ENCODE measurements around the gene APOL1. TPM values are rescaled to one million over a fixed set of nuclear protein-coding genes. Genes with fewer than 3 reads are reported as not detected.

Gene APOL1
- total and polyA plus RNA-seq, 3 experiments from 2014 or later, result 25.6 to 34.3 (median 32.8) TPM

GRCh38 chr22:36279219-36279666 lies 26.3 kb downstream of the APOL1 start:
- Mint-ChIP-seq H3K27me3 (peaks cover 0 to 2% of the 10 kb centered on the region in 2 donors), H3K9me3 (no peaks in the 10 kb centered on the region), H3K27ac (peak overlapping the region in 3 of 8 donors; percentile 21 to 91 (median 76)), H3K4me1 (peaks cover 13 to 25% (median 18%) of the 10 kb centered on the region in 3 donors), H3K4me3 (no peak overlapping the region), H3K36me3 (peaks cover 3 to 46% (median 10%) of the 10 kb centered on the region in 3 donors)
- ChIA-PET CTCF (interaction anchor here (0.8 to 4.6 kb wide), 7 partner anchors 21 to 214 kb away, joined by 3 to 29 read pairs (median 3); partner anchors contain the start of gene APOL2), POLR2A (no interaction called here)
- H3K4me3 ChIP-seq (ENCODE audit: low read length), result no peak overlapping the region
- no peaks in the 10 kb centered on the region for H3K9me3 ChIP-seq (ENCODE audit: low read length)
- peaks cover 23% of the 10 kb centered on the region for H3K36me3 ChIP-seq (ENCODE audit: insufficient read depth, low read length)
- no peaks in the 10 kb centered on the region for H3K27me3 ChIP-seq (ENCODE audit: insufficient read depth, low read length, poor library complexity, severe bottlenecking)
- H3K27ac ChIP-seq (ENCODE audit: low read depth, low read length), result no peak overlapping the region
- H3K4me1 ChIP-seq (ENCODE audit: insufficient read depth, low read length), result peaks cover 14% of the 10 kb centered on the region
- no peak for DNase-seq

GRCh38 chr22:36280379-36280778 lies 27.4 kb downstream of the APOL1 start:
- Mint-ChIP-seq H3K27ac (peak overlapping the region in 4 of 8 donors; percentile 51 to 91 (median 65)), H3K27me3 (peaks cover 0 to 2% of the 10 kb centered on the region in 2 donors), H3K4me1 (peaks cover 13 to 25% (median 18%) of the 10 kb centered on the region in 3 donors), H3K4me3 (no peak overlapping the region), H3K36me3 (peaks cover 3 to 57% (median 11%) of the 10 kb centered on the region in 3 donors), H3K9me3 (no peaks in the 10 kb centered on the region)
- Histone ChIP-seq H3K9me3 (ENCODE audit: low read length) (no peaks in the 10 kb centered on the region), H3K27ac (ENCODE audit: low read depth, low read length) (no peak overlapping the region), H3K27me3 (ENCODE audit: insufficient read depth, low read length, poor library complexity, severe bottlenecking) (no peaks in the 10 kb centered on the region), H3K36me3 (ENCODE audit: insufficient read depth, low read length) (peaks cover 35% of the 10 kb centered on the region), H3K4me1 (ENCODE audit: insufficient read depth, low read length) (peaks cover 14% of the 10 kb centered on the region), H3K4me3 (ENCODE audit: low read length) (no peak overlapping the region)
- ChIA-PET CTCF (interaction anchor here (1.0 to 1.1 kb wide), 2 partner anchors 21 to 86 kb away, joined by 4 read pairs; no protein-coding TSS in a partner anchor), POLR2A (interaction anchor here (0.9 kb wide), 1 partner anchor 10 kb away, joined by 9 read pairs; no protein-coding TSS in a partner anchor)
- no peak for DNase-seq

GRCh38 chr22:36281781-36282327 lies 28.9 kb downstream of the APOL1 start:
- peak overlapping the region in 1 of 7 donors; percentile 32 for H3K4me3 Mint-ChIP-seq
- H3K9me3 Mint-ChIP-seq, result no peaks in the 10 kb centered on the region
- Histone ChIP-seq H3K4me3 (ENCODE audit: low read length) (no peak overlapping the region), H3K4me1 (ENCODE audit: insufficient read depth, low read length) (peaks cover 15% of the 10 kb centered on the region), H3K36me3 (ENCODE audit: insufficient read depth, low read length) (peaks cover 50% of the 10 kb centered on the region), H3K27me3 (ENCODE audit: insufficient read depth, low read length, poor library complexity, severe bottlenecking) (no peaks in the 10 kb centered on the region), H3K27ac (ENCODE audit: low read depth, low read length) (no peak overlapping the region), H3K9me3 (ENCODE audit: low read length) (no peaks in the 10 kb centered on the region)
- H3K36me3 Mint-ChIP-seq, result peaks cover 6 to 69% (median 16%) of the 10 kb centered on the region in 3 donors
- H3K27ac Mint-ChIP-seq, result peak overlapping the region in 2 of 8 donors; percentile 38 to 66
- H3K27me3 Mint-ChIP-seq, result peaks cover 0 to 2% of the 10 kb centered on the region in 2 donors
- peaks cover 15 to 26% (median 24%) of the 10 kb centered on the region in 3 donors for H3K4me1 Mint-ChIP-seq
- no peak for DNase-seq
- ChIA-PET CTCF (interaction anchor here (1.2 kb wide), 1 partner anchor 16 kb away, joined by 3 read pairs; no protein-coding TSS in a partner anchor), POLR2A (interaction anchor here (0.5 kb wide), 1 partner anchor 1283 kb away, joined by 11 read pairs; no protein-coding TSS in a partner anchor)

- peaks cover 0 to 2% of the 10 kb centered on the region in 2 donors for H3K27me3 Mint-ChIP-seq
- peaks cover 11 to 74% (median 20%) of the 10 kb centered on the region in 3 donors for H3K36me3 Mint-ChIP-seq
- CTCF ChIA-PET, result interaction anchor here (1.8 kb wide), 1 partner anchor 19 kb away, joined by 5 read pairs; no protein-coding TSS in a partner anchor
- POLR2A ChIA-PET, result no interaction called here
- peaks cover 18 to 27% (median 26%) of the 10 kb centered on the region in 3 donors for H3K4me1 Mint-ChIP-seq
- H3K27ac ChIP-seq (ENCODE audit: low read depth, low read length), result no peak overlapping the region
- H3K9me3 Mint-ChIP-seq, result peaks cover 0 to 2% (median 0%) of the 10 kb centered on the region in 5 donors
- H3K27me3 ChIP-seq (ENCODE audit: insufficient read depth, low read length, poor library complexity, severe bottlenecking), result no peaks in the 10 kb centered on the region
- peak overlapping the region in 2 of 8 donors; percentile 38 to 66 for H3K27ac Mint-ChIP-seq
- DNase-seq, result no peak
- peaks cover 16% of the 10 kb centered on the region for H3K4me1 ChIP-seq (ENCODE audit: insufficient read depth, low read length)
- no peak overlapping the region for H3K4me3 Mint-ChIP-seq
- H3K9me3 ChIP-seq (ENCODE audit: low read length), result no peaks in the 10 kb centered on the region
- no peak overlapping the region for H3K4me3 ChIP-seq (ENCODE audit: low read length)
- peaks cover 54% of the 10 kb centered on the region for H3K36me3 ChIP-seq (ENCODE audit: insufficient read depth, low read length)
Observed at GRCh38 chr22:36282328-36282831, 29.4 kb downstream of the APOL1 start.

- Mint-ChIP-seq H3K4me3 (peak overlapping the region in 1 of 7 donors; percentile 22), H3K27ac (peak overlapping the region in 4 of 8 donors; percentile 43 to 77 (median 63)), H3K27me3 (peaks cover 0 to 6% of the 10 kb centered on the region in 2 donors), H3K9me3 (peaks cover 0 to 2% (median 0%) of the 10 kb centered on the region in 5 donors), H3K36me3 (peaks cover 11 to 89% (median 26%) of the 10 kb centered on the region in 3 donors), H3K4me1 (peaks cover 22 to 34% (median 32%) of the 10 kb centered on the region in 3 donors)
- H3K27ac ChIP-seq (ENCODE audit: low read depth, low read length), result no peak overlapping the region
- POLR2A ChIA-PET, result interaction anchor here (0.6 kb wide), 1 partner anchor 198 kb away, joined by 6 read pairs; no protein-coding TSS in a partner anchor
- no peak for DNase-seq
- CTCF ChIA-PET, result interaction anchor here (1.8 kb wide), 1 partner anchor 18 kb away, joined by 5 read pairs; no protein-coding TSS in a partner anchor
- H3K4me1 ChIP-seq (ENCODE audit: insufficient read depth, low read length), result peaks cover 26% of the 10 kb centered on the region
- peaks cover 70% of the 10 kb centered on the region for H3K36me3 ChIP-seq (ENCODE audit: insufficient read depth, low read length)
- no peaks in the 10 kb centered on the region for H3K27me3 ChIP-seq (ENCODE audit: insufficient read depth, low read length, poor library complexity, severe bottlenecking)
- H3K4me3 ChIP-seq (ENCODE audit: low read length), result no peak overlapping the region
- no peaks in the 10 kb centered on the region for H3K9me3 ChIP-seq (ENCODE audit: low read length)
Observed at GRCh38 chr22:36284171-36284571, 31.2 kb downstream of the APOL1 start.

GRCh38 chr22:36285017-36285416 lies 32.1 kb downstream of the APOL1 start:
- Mint-ChIP-seq H3K4me3 (no peak overlapping the region), H3K27ac (peak overlapping the region in 1 of 8 donors; percentile 77), H3K36me3 (peaks cover 16 to 92% (median 31%) of the 10 kb centered on the region in 3 donors), H3K27me3 (peaks cover 0 to 8% of the 10 kb centered on the region in 2 donors), H3K9me3 (peaks cover 0 to 4% (median 0%) of the 10 kb centered on the region in 5 donors), H3K4me1 (peaks cover 31 to 42% (median 41%) of the 10 kb centered on the region in 3 donors)
- H3K27ac ChIP-seq (ENCODE audit: low read depth, low read length), result no peak overlapping the region
- ChIA-PET POLR2A (interaction anchor here (0.9 kb wide), 1 partner anchor 46 kb away, joined by 3 read pairs; no protein-coding TSS in a partner anchor), CTCF (interaction anchor here (3.6 kb wide), 1 partner anchor 9 kb away, joined by 17 read pairs; no protein-coding TSS in a partner anchor)
- no peaks in the 10 kb centered on the region for H3K9me3 ChIP-seq (ENCODE audit: low read length)
- H3K36me3 ChIP-seq (ENCODE audit: insufficient read depth, low read length), result peaks cover 76% of the 10 kb centered on the region
- H3K4me1 ChIP-seq (ENCODE audit: insufficient read depth, low read length), result peaks cover 34% of the 10 kb centered on the region
- no peak for DNase-seq
- H3K27me3 ChIP-seq (ENCODE audit: insufficient read depth, low read length, poor library complexity, severe bottlenecking), result no peaks in the 10 kb centered on the region
- H3K4me3 ChIP-seq (ENCODE audit: low read length), result no peak overlapping the region

- Histone ChIP-seq H3K4me1 (ENCODE audit: insufficient read depth, low read length) (peaks cover 35% of the 10 kb centered on the region), H3K9me3 (ENCODE audit: low read length) (no peaks in the 10 kb centered on the region), H3K27ac (ENCODE audit: low read depth, low read length) (no peak overlapping the region), H3K36me3 (ENCODE audit: insufficient read depth, low read length) (peaks cover 76% of the 10 kb centered on the region), H3K4me3 (ENCODE audit: low read length) (no peak overlapping the region), H3K27me3 (ENCODE audit: insufficient read depth, low read length, poor library complexity, severe bottlenecking) (no peaks in the 10 kb centered on the region)
- DNase-seq, result no peak
- peaks cover 0 to 8% of the 10 kb centered on the region in 2 donors for H3K27me3 Mint-ChIP-seq
- peak overlapping the region in 2 of 8 donors; percentile 75 to 77 for H3K27ac Mint-ChIP-seq
- peaks cover 0 to 4% (median 0%) of the 10 kb centered on the region in 5 donors for H3K9me3 Mint-ChIP-seq
- POLR2A ChIA-PET, result interaction anchor here (0.9 kb wide), 1 partner anchor 46 kb away, joined by 3 read pairs; no protein-coding TSS in a partner anchor
- no peak overlapping the region for H3K4me3 Mint-ChIP-seq
- CTCF ChIA-PET, result interaction anchor here (1.0 to 3.6 kb wide), 5 partner anchors 9 to 46 kb away, joined by 3 to 17 read pairs (median 11); partner anchors contain the start of gene APOL2
- peaks cover 17 to 93% (median 31%) of the 10 kb centered on the region in 3 donors for H3K36me3 Mint-ChIP-seq
- H3K4me1 Mint-ChIP-seq, result peaks cover 33 to 46% (median 46%) of the 10 kb centered on the region in 3 donors
Observed at GRCh38 chr22:36285545-36285944, 32.6 kb downstream of the APOL1 start.

Measured in CD8-positive, alpha-beta memory T cell (primary cell).